Measurements from ENCODE around the gene SLC8A1. TPM values are rescaled to one million over a fixed set of nuclear protein-coding genes. Genes with fewer than 3 reads are reported as not detected.

SLC8A1 gene
- total RNA-seq, 4 donors from 2014 or later = 19.6 to 51.2 (median 31.2) TPM

GRCh38 chr2:40101131-40101575 is 350.7 kb downstream of the SLC8A1 start:
- no peaks in the 10 kb centered on the region for H3K9me3 ChIP-seq
- H3K4me1 ChIP-seq = no peaks in the 10 kb centered on the region
- no peaks in the 10 kb centered on the region for H3K36me3 ChIP-seq
- no peaks in the 10 kb centered on the region for H3K27me3 ChIP-seq
- DNase-seq = no peak
- no peak overlapping the region for H3K27ac ChIP-seq
- no peak for TF ChIP-seq POLR2A (IDR thresholded peaks at IDR 0.05)
- TF ChIP-seq CTCF (IDR thresholded peaks at IDR 0.05) = no peak
- H3K4me3 ChIP-seq = no peak overlapping the region

- H3K36me3 ChIP-seq = no peaks in the 10 kb centered on the region
- no peaks in the 10 kb centered on the region for H3K27me3 ChIP-seq
- no peak for DNase-seq
- H3K9me3 ChIP-seq = no peaks in the 10 kb centered on the region
- H3K4me1 ChIP-seq = no peaks in the 10 kb centered on the region
- no peak overlapping the region for H3K27ac ChIP-seq
- H3K4me3 ChIP-seq = no peak overlapping the region
- TF ChIP-seq POLR2A (IDR thresholded peaks at IDR 0.05) (no peak), CTCF (IDR thresholded peaks at IDR 0.05) (no peak)
These were observed 351.2 kb downstream of the SLC8A1 start for GRCh38 chr2:40100676-40101075.

- no peak for TF ChIP-seq POLR2A (IDR thresholded peaks at IDR 0.05)
- no peak for TF ChIP-seq CTCF (IDR thresholded peaks at IDR 0.05)
- no peaks in the 10 kb centered on the region for H3K9me3 ChIP-seq
- H3K4me3 ChIP-seq = no peak overlapping the region
- H3K27me3 ChIP-seq = no peaks in the 10 kb centered on the region
- H3K36me3 ChIP-seq = no peaks in the 10 kb centered on the region
- H3K4me1 ChIP-seq = no peaks in the 10 kb centered on the region
- H3K27ac ChIP-seq = no peak overlapping the region
- DNase-seq = no peak
These were observed 353.0 kb downstream of the SLC8A1 start for GRCh38 chr2:40098786-40099470.

DNA sequence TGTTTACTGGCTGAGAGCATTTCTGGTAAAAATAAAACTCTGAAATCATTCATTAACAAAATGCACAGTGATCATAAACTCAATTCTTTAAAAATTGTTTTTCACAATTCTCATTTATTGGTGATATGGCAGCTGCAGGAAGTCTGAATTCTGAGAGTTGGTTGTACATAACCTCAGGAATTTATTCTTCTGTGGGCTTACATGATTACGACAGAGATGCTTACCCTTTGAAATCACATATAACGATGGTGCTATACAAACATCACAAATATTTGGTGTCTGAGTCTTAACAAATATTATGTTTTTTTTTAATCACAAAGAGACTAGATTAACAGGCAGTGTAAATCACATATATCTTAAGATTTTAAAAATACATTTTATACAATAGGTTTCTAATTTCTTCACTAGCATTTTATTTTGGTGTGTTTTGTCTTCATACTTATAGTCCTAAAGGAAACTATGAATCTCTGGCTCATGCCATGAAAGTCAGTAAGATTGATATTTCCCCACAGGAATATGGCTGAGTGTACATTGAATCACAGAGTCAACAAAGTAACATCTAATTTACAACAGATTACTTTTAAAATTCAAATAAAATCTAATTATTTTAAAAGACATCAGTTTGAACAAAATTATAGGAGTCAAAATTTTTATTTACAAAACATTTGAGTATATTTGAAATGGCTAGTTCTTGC is 354.1 kb downstream of the SLC8A1 start:
- no peak for DNase-seq
- H3K4me3 ChIP-seq = no peak overlapping the region
- H3K4me1 ChIP-seq = no peaks in the 10 kb centered on the region
- H3K27me3 ChIP-seq = no peaks in the 10 kb centered on the region
- H3K9me3 ChIP-seq = no peaks in the 10 kb centered on the region
- TF ChIP-seq CTCF (IDR thresholded peaks at IDR 0.05) (no peak), POLR2A (IDR thresholded peaks at IDR 0.05) (no peak)
- H3K27ac ChIP-seq = no peak overlapping the region
- H3K36me3 ChIP-seq = no peaks in the 10 kb centered on the region

DNA sequence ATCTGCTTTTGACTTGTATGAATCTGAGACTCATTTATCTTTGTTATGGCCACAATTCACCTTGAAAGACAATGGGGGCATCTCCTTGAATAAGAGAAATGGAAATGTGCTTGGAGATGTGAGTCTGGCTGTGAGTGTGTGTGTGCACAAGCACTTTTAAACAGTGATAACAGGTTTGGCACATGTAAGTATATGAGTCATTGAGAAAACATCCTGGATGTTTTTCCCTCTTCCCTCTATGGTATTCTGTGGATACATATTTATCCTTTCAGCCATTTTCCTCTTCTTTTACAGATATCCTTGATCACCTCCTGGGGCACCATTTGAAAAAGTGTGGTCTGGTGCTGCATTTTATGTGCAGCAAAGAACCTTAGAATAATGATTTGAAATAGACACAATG is 355.5 kb downstream of the SLC8A1 start:
- Histone ChIP-seq H3K27ac (no peak overlapping the region), H3K9me3 (no peaks in the 10 kb centered on the region), H3K36me3 (no peaks in the 10 kb centered on the region), H3K4me3 (no peak overlapping the region), H3K4me1 (no peaks in the 10 kb centered on the region), H3K27me3 (no peaks in the 10 kb centered on the region)
- TF ChIP-seq POLR2A (IDR thresholded peaks at IDR 0.05) (no peak), CTCF (IDR thresholded peaks at IDR 0.05) (no peak)
- DNase-seq = no peak

All from Peyer's patch (tissue), 4 donors.